ENCODE results near the gene STAT5A. TPM values are rescaled to one million over a fixed set of nuclear protein-coding genes. Genes with fewer than 3 reads are reported as not detected.

Gene STAT5A
- polyA plus RNA-seq, 1 donor from 2014 or later, result 0.28 TPM

DNA sequence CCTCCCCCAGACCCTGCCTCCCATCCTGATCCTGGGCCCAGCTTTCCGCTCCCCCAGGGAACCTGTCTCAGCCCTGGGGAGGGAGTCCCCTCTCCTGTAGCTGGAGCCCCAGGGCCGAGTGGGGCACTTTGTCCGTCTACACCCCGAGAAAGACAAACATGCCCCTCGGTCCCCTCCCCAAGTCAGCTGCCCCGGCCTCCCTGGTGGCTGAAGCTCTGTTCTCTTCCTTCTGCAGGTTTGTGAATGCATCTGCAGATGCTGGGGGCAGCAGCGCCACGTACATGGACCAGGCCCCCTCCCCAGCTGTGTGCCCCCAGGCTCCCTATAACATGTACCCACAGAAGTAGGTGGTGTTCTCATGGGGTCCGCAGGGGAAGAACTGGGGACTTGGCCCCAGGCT is 20.8 kb downstream of the STAT5A start:
- no peak overlapping the region for H3K9ac ChIP-seq (ENCODE audit: low read length)

DNA sequence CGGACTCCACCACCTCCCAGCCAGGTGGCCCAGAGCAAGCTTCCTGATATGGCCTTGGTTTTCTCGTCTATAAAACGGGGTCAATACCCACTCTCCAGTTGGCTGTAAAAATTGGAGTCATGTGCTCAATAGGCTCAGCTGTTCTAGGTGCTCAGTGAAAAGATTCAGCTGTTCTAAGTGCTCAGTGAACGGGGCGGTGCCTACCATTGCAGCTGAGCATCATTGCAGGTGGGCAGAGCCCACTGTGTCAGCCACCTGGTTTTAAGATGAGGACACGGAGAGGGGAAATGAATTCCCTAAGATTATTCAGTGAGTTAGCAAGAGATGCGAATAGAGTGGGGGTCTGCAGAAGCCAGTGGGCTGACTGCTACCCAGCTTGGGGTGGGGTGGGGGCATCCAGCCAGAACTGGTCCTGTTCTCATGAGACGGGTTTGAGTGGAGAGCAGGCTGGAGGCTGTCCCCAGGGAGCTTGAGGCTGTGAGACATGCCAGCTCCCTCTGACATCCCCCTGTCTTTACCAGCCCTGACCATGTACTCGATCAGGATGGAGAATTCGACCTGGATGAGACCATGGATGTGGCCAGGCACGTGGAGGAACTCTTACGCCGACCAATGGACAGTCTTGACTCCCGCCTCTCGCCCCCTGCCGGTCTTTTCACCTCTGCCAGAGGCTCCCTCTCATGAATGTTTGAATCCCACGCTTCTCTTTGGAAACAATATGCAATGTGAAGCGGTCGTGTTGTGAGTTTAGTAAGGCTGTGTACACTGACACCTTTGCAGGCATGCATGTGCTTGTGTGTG is 21.9 kb downstream of the STAT5A start:
- no peak overlapping the region for H3K27ac ChIP-seq (ENCODE audit: low read length)
- H3K4me3 ChIP-seq (ENCODE audit: low read length), result no peak overlapping the region
- no peaks in the 10 kb centered on the region for H3F3A ChIP-seq (ENCODE audit: insufficient read depth, low read length, poor library complexity, severe bottlenecking)
- H3K79me2 ChIP-seq (replicated peaks; ENCODE audit: insufficient read depth, low read length), result no peaks in the 10 kb centered on the region
- no peaks in the 10 kb centered on the region for H3K9me3 ChIP-seq (ENCODE audit: low read length)
- TF ChIP-seq TAF1 (IDR thresholded peaks at IDR 0.05; ENCODE audit: low read depth), result no peak
- TF ChIP-seq EP300 (conservative IDR thresholded peaks at IDR 0.05; ENCODE audit: poor library complexity, severe bottlenecking), result no peak
- TF ChIP-seq, protein P1, sequence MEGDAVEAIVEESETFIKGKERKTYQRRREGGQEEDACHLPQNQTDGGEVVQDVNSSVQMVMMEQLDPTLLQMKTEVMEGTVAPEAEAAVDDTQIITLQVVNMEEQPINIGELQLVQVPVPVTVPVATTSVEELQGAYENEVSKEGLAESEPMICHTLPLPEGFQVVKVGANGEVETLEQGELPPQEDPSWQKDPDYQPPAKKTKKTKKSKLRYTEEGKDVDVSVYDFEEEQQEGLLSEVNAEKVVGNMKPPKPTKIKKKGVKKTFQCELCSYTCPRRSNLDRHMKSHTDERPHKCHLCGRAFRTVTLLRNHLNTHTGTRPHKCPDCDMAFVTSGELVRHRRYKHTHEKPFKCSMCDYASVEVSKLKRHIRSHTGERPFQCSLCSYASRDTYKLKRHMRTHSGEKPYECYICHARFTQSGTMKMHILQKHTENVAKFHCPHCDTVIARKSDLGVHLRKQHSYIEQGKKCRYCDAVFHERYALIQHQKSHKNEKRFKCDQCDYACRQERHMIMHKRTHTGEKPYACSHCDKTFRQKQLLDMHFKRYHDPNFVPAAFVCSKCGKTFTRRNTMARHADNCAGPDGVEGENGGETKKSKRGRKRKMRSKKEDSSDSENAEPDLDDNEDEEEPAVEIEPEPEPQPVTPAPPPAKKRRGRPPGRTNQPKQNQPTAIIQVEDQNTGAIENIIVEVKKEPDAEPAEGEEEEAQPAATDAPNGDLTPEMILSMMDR (IDR thresholded peaks at IDR 0.05; ENCODE audit: poor library complexity, severe bottlenecking), result no peak
- TF ChIP-seq MXI1 (conservative IDR thresholded peaks at IDR 0.05; ENCODE audit: poor library complexity, severe bottlenecking), result no peak
- no peak overlapping the region for H3K9ac ChIP-seq (ENCODE audit: low read length)
- H2AFZ ChIP-seq (ENCODE audit: low read depth, low read length), result no peak overlapping the region
- H3K36me3 ChIP-seq (ENCODE audit: insufficient read depth, low read length), result no peaks in the 10 kb centered on the region
- H3K4me2 ChIP-seq (ENCODE audit: low read length), result no peak overlapping the region
- H3K27me3 ChIP-seq (ENCODE audit: insufficient read depth, low read depth, low read length), result no peaks in the 10 kb centered on the region
- H4K20me1 ChIP-seq (ENCODE audit: insufficient read depth), result no peaks in the 10 kb centered on the region
- no peaks in the 10 kb centered on the region for H3K9me2 ChIP-seq (ENCODE audit: insufficient read depth, low read length)

More for the DNA sequence above, 20.8 kb downstream of the STAT5A start:
- Histone ChIP-seq H3K9me3 (ENCODE audit: low read length) (no peaks in the 10 kb centered on the region), H3K9me2 (ENCODE audit: insufficient read depth, low read length) (no peaks in the 10 kb centered on the region), H3F3A (ENCODE audit: insufficient read depth, low read length, poor library complexity, severe bottlenecking) (no peaks in the 10 kb centered on the region), H3K27ac (ENCODE audit: low read length) (no peak overlapping the region), H3K79me2 (replicated peaks; ENCODE audit: insufficient read depth, low read length) (no peaks in the 10 kb centered on the region), H3K36me3 (ENCODE audit: insufficient read depth, low read length) (no peaks in the 10 kb centered on the region), H3K27me3 (ENCODE audit: insufficient read depth, low read depth, low read length) (no peaks in the 10 kb centered on the region), H3K4me3 (ENCODE audit: low read length) (no peak overlapping the region), H4K20me1 (ENCODE audit: insufficient read depth) (no peaks in the 10 kb centered on the region), H2AFZ (ENCODE audit: low read depth, low read length) (no peak overlapping the region), H3K4me2 (ENCODE audit: low read length) (no peak overlapping the region)
- TF ChIP-seq TAF1 (IDR thresholded peaks at IDR 0.05; ENCODE audit: low read depth), result no peak
- TF ChIP-seq EP300 (conservative IDR thresholded peaks at IDR 0.05; ENCODE audit: poor library complexity, severe bottlenecking), result no peak
- TF ChIP-seq, protein P2, sequence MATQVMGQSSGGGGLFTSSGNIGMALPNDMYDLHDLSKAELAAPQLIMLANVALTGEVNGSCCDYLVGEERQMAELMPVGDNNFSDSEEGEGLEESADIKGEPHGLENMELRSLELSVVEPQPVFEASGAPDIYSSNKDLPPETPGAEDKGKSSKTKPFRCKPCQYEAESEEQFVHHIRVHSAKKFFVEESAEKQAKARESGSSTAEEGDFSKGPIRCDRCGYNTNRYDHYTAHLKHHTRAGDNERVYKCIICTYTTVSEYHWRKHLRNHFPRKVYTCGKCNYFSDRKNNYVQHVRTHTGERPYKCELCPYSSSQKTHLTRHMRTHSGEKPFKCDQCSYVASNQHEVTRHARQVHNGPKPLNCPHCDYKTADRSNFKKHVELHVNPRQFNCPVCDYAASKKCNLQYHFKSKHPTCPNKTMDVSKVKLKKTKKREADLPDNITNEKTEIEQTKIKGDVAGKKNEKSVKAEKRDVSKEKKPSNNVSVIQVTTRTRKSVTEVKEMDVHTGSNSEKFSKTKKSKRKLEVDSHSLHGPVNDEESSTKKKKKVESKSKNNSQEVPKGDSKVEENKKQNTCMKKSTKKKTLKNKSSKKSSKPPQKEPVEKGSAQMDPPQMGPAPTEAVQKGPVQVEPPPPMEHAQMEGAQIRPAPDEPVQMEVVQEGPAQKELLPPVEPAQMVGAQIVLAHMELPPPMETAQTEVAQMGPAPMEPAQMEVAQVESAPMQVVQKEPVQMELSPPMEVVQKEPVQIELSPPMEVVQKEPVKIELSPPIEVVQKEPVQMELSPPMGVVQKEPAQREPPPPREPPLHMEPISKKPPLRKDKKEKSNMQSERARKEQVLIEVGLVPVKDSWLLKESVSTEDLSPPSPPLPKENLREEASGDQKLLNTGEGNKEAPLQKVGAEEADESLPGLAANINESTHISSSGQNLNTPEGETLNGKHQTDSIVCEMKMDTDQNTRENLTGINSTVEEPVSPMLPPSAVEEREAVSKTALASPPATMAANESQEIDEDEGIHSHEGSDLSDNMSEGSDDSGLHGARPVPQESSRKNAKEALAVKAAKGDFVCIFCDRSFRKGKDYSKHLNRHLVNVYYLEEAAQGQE (IDR thresholded peaks at IDR 0.05; ENCODE audit: borderline replicate concordance), result no peak
- TF ChIP-seq SMC3 (conservative IDR thresholded peaks at IDR 0.05; ENCODE audit: poor library complexity), result no peak

DNA sequence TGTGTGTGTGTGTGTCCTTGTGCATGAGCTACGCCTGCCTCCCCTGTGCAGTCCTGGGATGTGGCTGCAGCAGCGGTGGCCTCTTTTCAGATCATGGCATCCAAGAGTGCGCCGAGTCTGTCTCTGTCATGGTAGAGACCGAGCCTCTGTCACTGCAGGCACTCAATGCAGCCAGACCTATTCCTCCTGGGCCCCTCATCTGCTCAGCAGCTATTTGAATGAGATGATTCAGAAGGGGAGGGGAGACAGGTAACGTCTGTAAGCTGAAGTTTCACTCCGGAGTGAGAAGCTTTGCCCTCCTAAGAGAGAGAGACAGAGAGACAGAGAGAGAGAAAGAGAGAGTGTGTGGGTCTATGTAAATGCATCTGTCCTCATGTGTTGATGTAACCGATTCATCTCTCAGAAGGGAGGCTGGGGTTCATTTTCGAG is 22.5 kb downstream of the STAT5A start:
- TF ChIP-seq RAD21 (conservative IDR thresholded peaks at IDR 0.05) (no peak), EP300 (conservative IDR thresholded peaks at IDR 0.05; ENCODE audit: poor library complexity, severe bottlenecking) (no peak), SMC3 (conservative IDR thresholded peaks at IDR 0.05; ENCODE audit: poor library complexity) (no peak), EZH2 (IDR thresholded peaks at IDR 0.05; ENCODE audit: borderline replicate concordance, insufficient read depth, low read length, poor library complexity, severe bottlenecking) (no peak), MXI1 (conservative IDR thresholded peaks at IDR 0.05; ENCODE audit: poor library complexity, severe bottlenecking) (no peak), TAF1 (IDR thresholded peaks at IDR 0.05; ENCODE audit: low read depth) (no peak), POLR2AphosphoS5 (IDR thresholded peaks at IDR 0.05) (no peak)
- TF ChIP-seq, protein P2 (IDR thresholded peaks at IDR 0.05; ENCODE audit: borderline replicate concordance), result no peak
- TF ChIP-seq, protein P1 (IDR thresholded peaks at IDR 0.05; ENCODE audit: poor library complexity, severe bottlenecking), result no peak
- no peaks in the 10 kb centered on the region for H3K9me3 ChIP-seq (ENCODE audit: low read length)
- H3K4me3 ChIP-seq (ENCODE audit: low read length), result no peak overlapping the region
- H2AFZ ChIP-seq (ENCODE audit: low read depth, low read length), result no peak overlapping the region
- H3K79me2 ChIP-seq (replicated peaks; ENCODE audit: insufficient read depth, low read length), result no peaks in the 10 kb centered on the region
- H3K27me3 ChIP-seq (ENCODE audit: insufficient read depth, low read depth, low read length), result no peaks in the 10 kb centered on the region
- H3K9ac ChIP-seq (ENCODE audit: low read length), result no peak overlapping the region
- no peaks in the 10 kb centered on the region for H4K20me1 ChIP-seq (ENCODE audit: insufficient read depth)
- no peaks in the 10 kb centered on the region for H3K9me2 ChIP-seq (ENCODE audit: insufficient read depth, low read length)
- no peaks in the 10 kb centered on the region for H3F3A ChIP-seq (ENCODE audit: insufficient read depth, low read length, poor library complexity, severe bottlenecking)
- no peak overlapping the region for H3K27ac ChIP-seq (ENCODE audit: low read length)
- H3K4me2 ChIP-seq (ENCODE audit: low read length), result no peak overlapping the region
- H3K36me3 ChIP-seq (ENCODE audit: insufficient read depth, low read length), result no peaks in the 10 kb centered on the region
